HEK293 (cell line): ENCODE data around the gene WASHC1.
"Not testable (repeated sequence)": the region's sequence is repeated elsewhere in the genome, so short reads cannot be mapped to it uniquely, and the experiment has no call there.

ENCODE experiments used
- BCL11A ChIP-seq: fragments of 450-650 bp; formaldehyde crosslinking; IDR thresholded peaks from 2 replicates; pipeline ENCODE4 v1.5.1; 2016; ENCODE audit warnings: low read depth, missing biosample characterization, missing genetic modification characterization
- CTCF ChIP-seq: fragments of 450-650 bp; formaldehyde crosslinking; IDR thresholded peaks from 2 replicates; pipeline ENCODE4 v1.5.1; 2016; ENCODE audit warnings: missing biosample characterization, missing genetic modification characterization
- PRDM10 ChIP-seq: fragments of 450-650 bp; formaldehyde crosslinking; IDR thresholded peaks from 2 replicates; pipeline ENCODE4 v1.5.1; 2016; ENCODE audit warnings: missing biosample characterization, missing genetic modification characterization
- REST ChIP-seq: fragments of 450-650 bp; formaldehyde crosslinking; IDR thresholded peaks from 2 replicates; pipeline ENCODE4 v1.5.1; 2016; ENCODE audit warnings: missing biosample characterization, missing genetic modification characterization
- SETDB1 ChIP-seq: IDR thresholded peaks from one replicate; pipeline ENCODE4 v1.6.1; 2017; ENCODE audit warnings: mild to moderate bottlenecking, low read length, moderate library complexity, mixed read lengths; ENCODE audit not compliant: insufficient read length
- ZBTB49 ChIP-seq: fragments of 450-650 bp; formaldehyde crosslinking; IDR thresholded peaks from 2 replicates; pipeline ENCODE4 v1.5.1; 2016; ENCODE audit warnings: missing biosample characterization, missing genetic modification characterization, low read depth
- ZBTB8A ChIP-seq: fragments of 450-650 bp; formaldehyde crosslinking; IDR thresholded peaks from 2 replicates; pipeline ENCODE4 v1.5.1; 2016; ENCODE audit warnings: missing biosample characterization, missing genetic modification characterization
- ZFP3 ChIP-seq: fragments of 450-650 bp; formaldehyde crosslinking; IDR thresholded peaks from 2 replicates; pipeline ENCODE4 v1.5.1; 2016; ENCODE audit warnings: low read depth, missing biosample characterization, missing genetic modification characterization
- ZNF24 ChIP-seq: fragments of 450-650 bp; formaldehyde crosslinking; IDR thresholded peaks from 2 replicates; pipeline ENCODE4 v1.5.1; 2016; ENCODE audit warnings: missing biosample characterization, missing genetic modification characterization
- ZNF274 ChIP-seq, 2 experiments: fragments of 200-500 bp in 1 of 2; fragments of 450-650 bp in 1 of 2; sonication (Bioruptor generic) in 1 of 2; formaldehyde crosslinking in 1 of 2; IDR thresholded peaks; 2 replicates each; pipeline versions ENCODE4 v1.5.1 to v1.6.1; 2014 to 2016; ENCODE audit warnings: borderline replicate concordance in 1 of 2, inconsistent platforms in 1 of 2, low read length in 1 of 2, missing biosample characterization in 1 of 2, missing genetic modification characterization in 1 of 2
- ZNF394 ChIP-seq: fragments of 450-650 bp; formaldehyde crosslinking; IDR thresholded peaks from 2 replicates; pipeline ENCODE4 v1.5.1; 2016; ENCODE audit warnings: missing biosample characterization, missing genetic modification characterization, mild to moderate bottlenecking, moderate library complexity, borderline replicate concordance
- ZNF785 ChIP-seq: fragments of 450-650 bp; formaldehyde crosslinking; IDR thresholded peaks from 2 replicates; pipeline ENCODE4 v1.5.1; 2016; ENCODE audit warnings: missing biosample characterization, missing genetic modification characterization

- not testable (repeated sequence) for TF ChIP-seq ZNF394 (tag by site-specific recombination); SETDB1; CTCF (tag by site-specific recombination); ZBTB8A (tag by site-specific recombination); REST (tag by site-specific recombination); PRDM10; ZNF24; ZNF274 (IDR thresholded peaks at IDR 0.05; ENCODE audit: low read length); ZNF274 (tag by site-specific recombination; IDR thresholded peaks at IDR 0.05; ENCODE audit: borderline replicate concordance); BCL11A (tag by site-specific recombination); ZNF785 (tag by site-specific recombination); ZFP3 (tag by site-specific recombination); ZBTB49 (tag by site-specific recombination)
Observed at GRCh38 chr9:14129-14809, 15.0 kb downstream of the WASHC1 start.
